GM12872 (cell line): ENCODE data around the gene IZUMO1.

Experiments
- TF ChIP-seq, protein P1 (sequence below): IDR thresholded peaks from 3 replicates; pipeline ENCODE4 v1.5.1; 2011; ENCODE audit warnings: low read depth, mild to moderate bottlenecking, low read length, moderate library complexity; ENCODE audit not compliant: insufficient read depth

The IZUMO1 gene

DNA sequence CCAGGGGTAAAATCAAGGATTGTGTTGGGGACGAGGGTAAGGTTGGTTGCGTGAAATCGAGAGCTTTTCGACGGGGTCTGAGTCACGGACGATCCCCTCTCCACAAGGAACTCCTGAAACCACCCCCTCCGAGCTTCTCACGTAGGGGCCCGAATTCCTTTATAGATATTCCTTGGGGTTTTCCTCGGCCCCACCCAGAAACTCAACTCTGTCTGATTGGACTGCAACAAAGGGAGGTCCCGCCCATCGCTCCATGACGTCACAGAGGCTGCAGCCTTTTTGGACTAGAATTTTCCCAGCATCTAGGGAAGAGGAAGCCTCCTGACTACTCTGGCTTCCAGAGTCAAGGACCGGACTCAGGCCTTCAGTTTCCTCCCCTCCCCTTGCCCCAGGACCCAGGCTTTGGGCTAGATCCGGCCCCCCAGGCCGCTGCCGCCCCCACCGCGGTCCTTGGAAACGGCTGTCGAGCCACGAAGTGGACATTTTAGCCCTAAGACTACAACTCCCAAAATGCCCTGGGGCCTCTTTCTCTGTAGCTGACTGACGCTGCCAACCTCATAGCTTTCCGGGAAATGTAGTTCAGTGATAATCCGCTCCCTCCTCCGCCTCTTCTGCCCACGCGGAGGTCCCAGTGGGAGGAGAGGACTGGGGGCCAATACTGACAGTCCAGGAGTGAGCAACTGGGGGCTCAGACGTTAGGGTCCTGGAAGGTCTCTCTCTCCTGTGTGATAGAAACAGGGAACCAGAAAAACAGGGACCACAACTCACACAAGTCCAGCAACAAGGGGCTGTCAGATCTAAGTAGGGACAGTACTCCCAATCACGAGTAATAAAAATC lies at the start of gene IZUMO1:
TSS of gene IZUMO1 (minus strand) at position 172 of the 838 bp plus-strand sequence. CDS start 1,050 bp downstream, outside the sequence.
- TF ChIP-seq, protein P1, sequence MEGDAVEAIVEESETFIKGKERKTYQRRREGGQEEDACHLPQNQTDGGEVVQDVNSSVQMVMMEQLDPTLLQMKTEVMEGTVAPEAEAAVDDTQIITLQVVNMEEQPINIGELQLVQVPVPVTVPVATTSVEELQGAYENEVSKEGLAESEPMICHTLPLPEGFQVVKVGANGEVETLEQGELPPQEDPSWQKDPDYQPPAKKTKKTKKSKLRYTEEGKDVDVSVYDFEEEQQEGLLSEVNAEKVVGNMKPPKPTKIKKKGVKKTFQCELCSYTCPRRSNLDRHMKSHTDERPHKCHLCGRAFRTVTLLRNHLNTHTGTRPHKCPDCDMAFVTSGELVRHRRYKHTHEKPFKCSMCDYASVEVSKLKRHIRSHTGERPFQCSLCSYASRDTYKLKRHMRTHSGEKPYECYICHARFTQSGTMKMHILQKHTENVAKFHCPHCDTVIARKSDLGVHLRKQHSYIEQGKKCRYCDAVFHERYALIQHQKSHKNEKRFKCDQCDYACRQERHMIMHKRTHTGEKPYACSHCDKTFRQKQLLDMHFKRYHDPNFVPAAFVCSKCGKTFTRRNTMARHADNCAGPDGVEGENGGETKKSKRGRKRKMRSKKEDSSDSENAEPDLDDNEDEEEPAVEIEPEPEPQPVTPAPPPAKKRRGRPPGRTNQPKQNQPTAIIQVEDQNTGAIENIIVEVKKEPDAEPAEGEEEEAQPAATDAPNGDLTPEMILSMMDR, result no peak

DNA sequence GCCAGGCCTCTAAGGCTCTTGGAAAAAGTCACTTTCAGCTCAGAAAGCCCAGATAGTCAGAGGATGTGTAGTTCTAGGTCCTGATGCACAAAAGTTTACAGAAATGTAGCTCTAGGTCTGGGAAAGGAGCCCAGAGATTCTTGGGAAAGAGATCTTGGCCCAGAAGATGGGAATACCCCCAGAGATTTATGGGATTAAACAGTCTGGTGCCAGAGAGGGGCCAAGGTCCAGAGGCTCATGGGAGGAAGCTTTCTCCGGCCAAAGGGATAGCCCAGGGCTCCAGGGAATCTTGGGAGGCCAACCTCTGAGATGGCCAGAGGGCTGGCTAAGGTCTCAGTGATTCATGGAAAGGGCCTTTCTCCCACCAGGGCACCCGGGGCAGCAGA lies 49.0 kb upstream of the IZUMO1 start:
- TF ChIP-seq, protein P1, result no peak

DNA sequence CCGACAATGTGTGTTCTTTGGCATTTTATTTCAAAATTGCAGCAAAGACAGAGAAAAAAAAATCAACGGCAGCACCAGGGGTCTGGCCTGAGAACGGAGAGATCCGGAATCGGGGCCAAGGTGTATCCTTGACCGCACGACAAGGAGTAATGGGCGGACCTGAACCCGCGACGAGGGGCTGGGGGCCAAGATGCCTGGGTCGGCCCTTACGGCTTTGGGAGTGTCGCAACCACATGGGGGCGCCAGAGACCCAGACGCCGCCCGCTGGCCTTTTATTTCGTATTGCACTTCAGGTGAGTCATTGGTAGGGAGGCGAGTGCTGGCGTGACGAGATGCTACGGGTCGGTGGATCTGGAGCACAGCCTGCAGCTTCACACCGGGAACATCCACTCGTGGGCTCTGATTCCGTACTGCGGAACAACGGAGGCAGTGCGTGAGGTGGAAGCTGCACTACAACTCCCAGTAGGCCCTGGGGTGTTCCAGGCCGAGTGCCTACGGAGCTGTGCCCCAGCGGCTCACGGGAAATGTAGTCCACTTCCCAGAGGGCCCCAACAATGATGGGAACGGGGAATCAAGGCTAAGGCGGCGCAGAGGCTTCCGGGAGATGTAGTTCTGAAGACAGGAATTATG lies 48.5 kb upstream of the IZUMO1 start:
- TF ChIP-seq, protein P1, result peak; percentile 95

DNA sequence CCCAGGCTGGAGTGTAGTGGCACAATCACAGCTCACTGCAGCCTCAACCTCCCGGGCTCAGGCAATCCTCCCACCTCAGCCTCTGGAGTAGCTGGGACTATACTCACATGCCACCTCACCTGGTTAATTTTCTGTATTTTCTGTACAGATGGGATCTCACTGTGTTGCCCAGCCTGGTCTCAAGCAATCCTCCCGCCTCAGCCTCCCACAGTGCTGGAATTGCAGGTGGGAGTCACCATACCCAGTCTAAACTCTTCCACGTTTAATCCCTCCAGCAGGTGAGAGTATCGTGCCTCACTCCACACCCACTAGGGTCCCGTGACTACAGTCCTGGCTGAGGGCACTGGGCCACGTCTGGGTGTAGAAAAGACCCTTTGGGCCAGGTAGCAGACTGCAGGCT lies 47.6 kb upstream of the IZUMO1 start:
- TF ChIP-seq, protein P1, result no peak

DNA sequence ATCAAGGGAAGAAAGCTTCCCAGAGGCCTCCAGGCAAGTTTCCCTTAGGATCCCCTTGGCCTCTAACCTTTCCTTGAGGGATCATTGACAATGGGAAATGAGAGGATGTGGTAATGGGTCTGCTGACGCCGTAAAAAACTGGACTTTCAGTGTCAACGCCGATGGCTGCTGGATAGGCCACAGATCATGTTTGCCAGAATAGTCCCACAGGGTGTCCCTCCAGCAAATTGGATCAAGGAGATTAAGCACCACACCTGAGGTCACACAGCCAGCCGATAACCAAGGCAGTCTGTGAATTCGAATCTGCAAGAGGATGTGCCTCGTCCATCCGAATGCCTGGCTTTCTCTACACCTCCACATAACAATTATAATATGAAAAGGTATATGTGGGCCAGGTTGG lies 46.6 kb upstream of the IZUMO1 start:
- TF ChIP-seq, protein P1, result no peak

DNA sequence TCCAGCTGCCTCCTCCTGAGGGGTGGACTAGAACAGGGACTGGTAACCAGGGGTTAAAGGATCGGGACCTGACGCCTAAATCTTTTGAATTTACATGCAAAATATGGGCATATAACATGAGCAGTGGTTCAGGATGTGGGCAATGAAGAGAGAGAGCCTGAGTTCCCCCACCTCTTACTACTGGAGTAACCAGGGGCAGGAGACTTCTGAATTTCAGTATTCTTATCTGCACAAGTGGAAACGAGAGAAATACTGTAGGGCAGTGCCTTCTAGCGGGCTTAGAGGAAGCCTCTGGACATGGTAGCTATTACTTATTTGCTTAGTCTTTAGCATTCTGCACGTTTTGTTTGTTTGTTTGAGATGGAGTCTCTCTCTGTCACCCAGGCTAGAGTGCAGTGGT lies 37.8 kb upstream of the IZUMO1 start:
- TF ChIP-seq, protein P1, result no peak

DNA sequence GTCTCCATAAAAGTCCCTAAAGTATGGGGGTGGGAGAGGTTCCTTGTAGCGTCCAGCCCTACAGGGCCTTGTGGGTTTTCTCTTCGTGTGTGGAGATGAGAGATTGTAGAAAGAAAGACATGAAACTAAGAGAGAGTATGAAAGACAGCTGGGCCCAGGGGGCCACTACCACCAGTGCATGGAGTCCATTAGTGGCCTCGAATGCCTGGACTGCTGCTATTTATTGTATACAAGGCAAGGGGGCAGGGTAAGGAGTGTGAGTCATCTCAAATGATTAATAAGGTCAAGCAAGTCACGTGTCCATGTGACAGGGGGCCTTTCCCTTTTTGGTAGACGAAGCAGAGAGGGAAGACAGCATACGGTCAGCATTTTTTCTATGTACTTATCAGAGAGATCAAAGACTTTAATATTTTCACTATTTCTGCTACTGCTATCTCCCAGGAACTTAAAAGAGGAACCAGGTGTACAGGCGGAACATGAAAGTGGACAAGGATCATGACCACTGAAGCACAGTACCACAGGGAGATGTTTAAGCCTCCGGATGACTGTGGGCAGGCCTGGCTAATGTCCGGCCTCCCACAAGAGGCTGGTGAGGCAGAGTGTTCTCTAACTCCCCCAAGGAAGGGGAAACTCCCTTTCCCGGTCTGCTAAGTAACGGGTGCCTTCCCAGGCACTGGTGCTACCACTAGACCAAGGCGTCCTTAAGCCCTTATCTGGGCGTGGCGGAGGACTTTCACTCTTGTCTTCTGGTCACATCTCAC lies 34.1 kb upstream of the IZUMO1 start:
- TF ChIP-seq, protein P1, result no peak
